Neuronal stem cell (in vitro differentiated cells): ENCODE results near the gene VPS26C.

Source experiments
- DNase-seq: peaks from one replicate; pipeline ENCODE4 v3.0.0-alpha.2; 2013; ENCODE audit warnings: low spot score
- H2AFZ ChIP-seq: one replicate; pipeline ENCODE4 v1.6.1; 2013; ENCODE audit warnings: mild to moderate bottlenecking, low read length, inconsistent platforms
- H2AK5ac ChIP-seq: 2 replicates; pipeline ENCODE4 v1.6.1; 2013; ENCODE audit warnings: low read depth, mild to moderate bottlenecking, inconsistent platforms, low read length, moderate library complexity, mixed read lengths
- H2BK120ac ChIP-seq: 2 replicates; pipeline ENCODE4 v1.6.1; 2013; ENCODE audit warnings: low read depth, mild to moderate bottlenecking, inconsistent platforms, low read length, moderate library complexity, mixed read lengths
- H2BK12ac ChIP-seq: one replicate; pipeline ENCODE4 v1.6.1; 2013; ENCODE audit warnings: low read length, inconsistent platforms
- H2BK15ac ChIP-seq: 2 replicates; pipeline ENCODE4 v1.6.1; 2013; ENCODE audit warnings: mild to moderate bottlenecking, low read length, inconsistent platforms, mixed read lengths
- H2BK5ac ChIP-seq: one replicate; pipeline ENCODE4 v1.6.1; 2013; ENCODE audit warnings: inconsistent platforms, mild to moderate bottlenecking, low read length, moderate library complexity
- H3K14ac ChIP-seq: one replicate; pipeline ENCODE4 v1.6.1; 2013; ENCODE audit warnings: low read length, inconsistent platforms
- H3K18ac ChIP-seq: 2 replicates; pipeline ENCODE4 v1.6.1; 2013; ENCODE audit warnings: low read length, inconsistent platforms
- H3K23ac ChIP-seq: 2 replicates; pipeline ENCODE4 v1.6.1; 2013; ENCODE audit warnings: low read depth, mild to moderate bottlenecking, mixed read lengths, low read length, inconsistent platforms; ENCODE audit not compliant: poor library complexity
- H3K27ac ChIP-seq: replicated peaks from 3 replicates; pipeline ENCODE4 v1.5.1; 2013; ENCODE audit warnings: low read length, inconsistent platforms
- H3K27me3 ChIP-seq, 3 experiments: 2 replicates each; pipeline ENCODE4 v1.6.1; 2013; ENCODE audit warnings: low read length in 3 of 3, mild to moderate bottlenecking in 2 of 3, inconsistent platforms in 1 of 3, low read depth in 1 of 3, mixed read lengths in 1 of 3, moderate library complexity in 1 of 3; ENCODE audit not compliant: control insufficient read depth in 3 of 3, insufficient read depth in 3 of 3
- H3K36me3 ChIP-seq, 2 donors: replicated peaks in 1 of 2; 2 replicates each; pipeline ENCODE4 v1.6.1; 2013; ENCODE audit warnings: low read length in 2 of 2; ENCODE audit not compliant: control insufficient read depth in 2 of 2, insufficient read depth in 2 of 2
- H3K4ac ChIP-seq: 2 replicates; pipeline ENCODE4 v1.6.1; 2013; ENCODE audit warnings: inconsistent platforms, mild to moderate bottlenecking, low read length, moderate library complexity
- H3K4me1 ChIP-seq, 2 donors: 1 replicate in 1 of 2; 2 replicates in 1 of 2; pipeline ENCODE4 v1.6.1; 2013; ENCODE audit warnings: low read length in 2 of 2, low read depth in 1 of 2; ENCODE audit not compliant: control insufficient read depth in 2 of 2, insufficient read depth in 1 of 2
- H3K4me2 ChIP-seq: one replicate; pipeline ENCODE4 v1.6.1; 2013; ENCODE audit warnings: mild to moderate bottlenecking, low read length, inconsistent platforms; ENCODE audit not compliant: insufficient read depth, poor library complexity, severe bottlenecking
- H3K4me3 ChIP-seq, 2 donors: 2 replicates each; pipeline ENCODE4 v1.5.1; 2013; ENCODE audit warnings: low read length in 2 of 2, mild to moderate bottlenecking in 2 of 2, inconsistent platforms in 1 of 2, moderate library complexity in 1 of 2
- H3K79me1 ChIP-seq: one replicate; pipeline ENCODE4 v1.6.1; 2013; ENCODE audit warnings: low read depth, mild to moderate bottlenecking, inconsistent platforms, low read length, moderate library complexity
- H3K9ac ChIP-seq: one replicate; pipeline ENCODE4 v1.6.1; 2013; ENCODE audit warnings: mild to moderate bottlenecking, low read depth, low read length, inconsistent platforms; ENCODE audit not compliant: poor library complexity
- H3K9me3 ChIP-seq, 2 donors: replicated peaks in 1 of 2; 2 replicates each; pipeline versions ENCODE3 to v1.6.1; 2013; ENCODE audit warnings: low read length in 2 of 2, mild to moderate bottlenecking in 2 of 2, inconsistent platforms in 1 of 2, low read depth in 1 of 2, mixed read lengths in 1 of 2, moderate library complexity in 1 of 2; ENCODE audit not compliant: control insufficient read depth in 2 of 2, insufficient read depth in 1 of 2
- H4K8ac ChIP-seq: one replicate; pipeline ENCODE4 v1.6.1; 2013; ENCODE audit warnings: low read depth, mild to moderate bottlenecking, inconsistent platforms, low read length, moderate library complexity
- H4K91ac ChIP-seq: one replicate; pipeline ENCODE4 v1.6.1; 2013; ENCODE audit warnings: low read length, low read depth, mild to moderate bottlenecking, inconsistent platforms; ENCODE audit not compliant: poor library complexity
- WGBS, 2 donors: extraction: QIAGEN DNeasy Blood & Tissue Kit; methylation state at CpG; one replicate each; pipeline ENCODE4 v1.1.7; 2013; ENCODE audit warnings: missing lambda C conversion rate in 2 of 2, mixed read lengths in 1 of 2; ENCODE audit not compliant: insufficient read length in 2 of 2, insufficient replicate concordance in 1 of 2; ENCODE audit errors: extremely low coverage in 2 of 2; 5-methylcytosine and 5-hydroxymethylcytosine counted together

The VPS26C gene

GRCh38 chr21:37231249-37231645 is 35.9 kb downstream of the VPS26C start:
- Histone ChIP-seq H4K8ac (no peak overlapping the region), H4K91ac (no peak overlapping the region), H3K27me3 (no peaks in the 10 kb centered on the region), H3K18ac (no peak overlapping the region), H3K9me3 (no peaks in the 10 kb centered on the region), H3K4me3 (no peak overlapping the region), H3K36me3 (peaks cover 24 to 93% of the 10 kb centered on the region in 2 donors), H2BK12ac (no peak overlapping the region), H3K79me1 (no peaks in the 10 kb centered on the region), H2BK15ac (no peak overlapping the region), H2AK5ac (no peak overlapping the region), H3K27ac (no peak overlapping the region), H3K9ac (no peak overlapping the region), H3K14ac (no peak overlapping the region), H2BK5ac (no peak overlapping the region), H3K4me2 (no peak overlapping the region), H3K4me1 (no peaks in the 10 kb centered on the region), H2AFZ (no peak overlapping the region), H2BK120ac (no peak overlapping the region), H3K4ac (no peak overlapping the region), H3K23ac (no peak overlapping the region)
- no CpG with 5 or more reads among the region's 12 CpGs for WGBS, 2 donors
- no peak for DNase-seq

DNA sequence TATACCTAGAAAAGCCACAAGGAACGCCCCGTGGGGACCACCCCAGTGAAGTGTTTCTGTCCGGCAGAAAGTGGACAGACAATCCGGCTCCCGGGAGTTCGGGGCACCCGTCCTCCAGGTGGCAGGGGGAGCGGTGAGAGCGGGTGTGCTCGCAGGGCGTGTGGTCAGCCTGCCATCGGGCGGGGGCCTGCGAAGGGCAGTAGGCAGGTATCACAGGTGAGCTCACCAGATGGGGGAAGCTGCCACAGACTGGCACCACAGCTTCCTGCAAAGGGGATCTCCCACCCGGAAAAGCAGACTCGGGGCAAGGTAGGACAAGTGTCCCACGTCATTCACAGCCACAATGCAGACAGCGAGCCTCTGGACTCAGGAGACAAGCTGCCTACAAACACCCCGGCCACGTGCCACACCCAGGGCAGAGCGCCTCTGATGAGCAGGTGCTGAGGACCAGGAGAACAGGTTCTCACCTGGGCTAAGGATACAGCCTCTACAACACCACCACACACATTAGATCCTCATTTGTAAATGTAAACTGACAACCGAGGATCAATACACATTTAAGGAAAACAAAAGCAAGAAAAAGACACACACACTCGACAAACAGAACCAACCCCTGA is 36.4 kb downstream of the VPS26C start:
- Histone ChIP-seq H3K4me2 (no peak overlapping the region), H2AK5ac (no peak overlapping the region), H3K27ac (no peak overlapping the region), H4K91ac (no peak overlapping the region), H3K4ac (no peak overlapping the region), H3K27me3 (no peaks in the 10 kb centered on the region), H4K8ac (no peak overlapping the region), H3K9me3 (no peaks in the 10 kb centered on the region), H2BK15ac (no peak overlapping the region), H2AFZ (no peak overlapping the region), H3K79me1 (no peaks in the 10 kb centered on the region), H2BK5ac (no peak overlapping the region), H3K23ac (peak overlapping the region; percentile 23), H3K4me3 (peak overlapping the region in 1 of 2 donors; percentile 52), H2BK12ac (no peak overlapping the region), H3K9ac (no peak overlapping the region), H3K4me1 (no peaks in the 10 kb centered on the region), H2BK120ac (no peak overlapping the region), H3K36me3 (peaks cover 28 to 93% of the 10 kb centered on the region in 2 donors), H3K14ac (no peak overlapping the region), H3K18ac (no peak overlapping the region)
- no peak for DNase-seq
- WGBS, 2 donors = no CpG with 5 or more reads among the region's 23 CpGs

DNA sequence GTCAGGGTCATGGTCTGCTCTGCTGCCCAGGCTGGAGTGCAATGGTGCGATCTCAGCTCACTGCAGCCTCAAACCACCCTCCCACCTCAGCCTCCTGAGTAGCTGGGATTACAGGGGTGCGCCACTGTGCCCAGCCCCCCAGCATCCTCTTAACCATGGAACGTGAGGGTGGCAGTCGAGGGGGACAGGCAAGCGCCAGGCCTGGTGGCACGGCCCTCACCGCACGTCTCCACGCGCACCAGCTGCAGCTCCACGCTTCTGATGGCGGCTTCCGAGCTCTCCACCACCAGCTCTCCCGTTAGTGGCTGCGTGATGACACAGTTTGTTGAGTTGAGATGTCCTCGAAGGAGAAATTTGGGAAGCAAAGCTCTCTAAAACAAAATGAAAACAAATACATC is 39.1 kb downstream of the VPS26C start:
- no peak for DNase-seq
- Histone ChIP-seq H3K36me3 (peaks cover 41 to 99% of the 10 kb centered on the region in 2 donors), H3K27ac (no peak overlapping the region)

DNA sequence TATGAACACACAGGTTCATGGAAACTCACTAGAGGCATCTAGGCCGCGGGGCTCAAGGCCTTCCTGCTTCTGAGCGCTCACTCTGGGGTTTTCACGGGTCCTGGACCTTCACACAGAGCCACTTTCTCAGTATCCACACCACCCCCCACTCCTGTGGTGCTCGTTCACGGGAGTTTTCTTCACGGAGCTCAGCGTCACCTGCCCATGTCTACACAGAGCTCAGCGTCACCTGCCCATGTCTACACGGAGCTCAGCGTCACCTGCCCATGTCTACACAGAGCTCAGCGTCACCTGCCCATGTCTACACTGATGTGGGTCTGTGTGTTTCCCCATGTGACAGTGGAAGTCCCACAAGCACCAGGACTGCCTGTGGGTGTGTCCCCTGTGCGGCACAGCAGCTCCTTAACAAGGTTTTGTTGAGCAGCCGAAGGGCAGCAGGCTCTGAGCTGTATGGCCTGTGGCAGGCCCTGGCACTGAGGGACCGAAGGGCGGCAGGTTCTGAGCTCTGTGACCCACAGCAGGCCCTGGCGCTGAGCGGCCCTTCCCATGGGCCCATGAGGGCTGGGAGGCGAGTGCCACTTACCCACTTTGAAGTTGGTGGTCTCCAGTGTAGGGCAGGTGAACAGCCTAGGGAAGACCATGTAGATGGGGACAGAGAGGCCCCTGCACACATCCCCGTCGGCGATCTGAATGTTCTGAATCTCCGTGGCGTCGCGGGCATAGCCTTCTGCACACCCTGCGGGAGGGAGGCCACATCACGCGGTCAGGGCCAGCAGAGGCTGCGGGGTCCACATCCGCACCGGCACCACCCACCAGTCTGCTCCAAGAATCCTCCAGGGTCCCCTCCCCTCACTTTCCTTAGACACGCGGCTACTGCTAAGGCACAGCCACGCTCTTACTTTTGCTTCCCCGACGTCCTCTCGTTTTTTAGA is 39.8 kb downstream of the VPS26C start:
- no CpG with 5 or more reads among the region's 38 CpGs for WGBS, 2 donors
- Histone ChIP-seq H3K79me1 (no peaks in the 10 kb centered on the region), H3K4me1 (no peaks in the 10 kb centered on the region), H2BK5ac (no peak overlapping the region), H3K36me3 (peaks cover 41 to 93% of the 10 kb centered on the region in 2 donors), H2BK120ac (no peak overlapping the region), H2AK5ac (no peak overlapping the region), H3K4me3 (no peak overlapping the region), H3K23ac (no peak overlapping the region), H4K8ac (no peak overlapping the region), H2BK15ac (no peak overlapping the region), H3K27ac (no peak overlapping the region), H2AFZ (no peak overlapping the region), H2BK12ac (no peak overlapping the region), H3K4ac (no peak overlapping the region), H4K91ac (no peak overlapping the region), H3K9me3 (peaks cover 5 to 11% of the 10 kb centered on the region in 2 donors), H3K27me3 (no peaks in the 10 kb centered on the region), H3K18ac (no peak overlapping the region), H3K4me2 (no peak overlapping the region), H3K9ac (no peak overlapping the region), H3K14ac (no peak overlapping the region)
- no peak for DNase-seq

More for the DNA sequence above, 39.1 kb downstream of the VPS26C start:
- Histone ChIP-seq H2BK12ac (no peak overlapping the region), H3K18ac (no peak overlapping the region), H3K9ac (peak overlapping the region; percentile 46), H4K91ac (no peak overlapping the region), H3K14ac (no peak overlapping the region), H3K4me2 (no peak overlapping the region), H2AK5ac (no peak overlapping the region), H2BK15ac (no peak overlapping the region), H3K4me1 (no peaks in the 10 kb centered on the region), H3K27me3 (no peaks in the 10 kb centered on the region), H2AFZ (no peak overlapping the region), H3K79me1 (no peaks in the 10 kb centered on the region), H4K8ac (no peak overlapping the region), H3K23ac (no peak overlapping the region), H2BK120ac (no peak overlapping the region), H3K4me3 (no peak overlapping the region), H2BK5ac (no peak overlapping the region), H3K9me3 (peaks cover 5 to 8% of the 10 kb centered on the region in 2 donors), H3K4ac (no peak overlapping the region)
- WGBS, 2 donors = no CpG with 5 or more reads among the region's 16 CpGs
